OCI-LY1 (cell line): Measurements from ENCODE around the gene PTPRS.

Source experiments
- H2AFZ ChIP-seq: fragments of 200-600 bp; sonication (generic), shearing (Covaris generic); 2 replicates; pipeline ENCODE4 v1.6.0; 2014; ENCODE audit warnings: antibody characterized with exemption, mild to moderate bottlenecking, low read length
- H3F3A ChIP-seq: fragments of 200-600 bp; sonication (generic), shearing (Covaris generic); 2 replicates; pipeline ENCODE4 v1.6.0; 2014; ENCODE audit warnings: mild to moderate bottlenecking, antibody characterized with exemption, low read length, moderate library complexity; ENCODE audit not compliant: insufficient read depth
- H3K27ac ChIP-seq: fragments of 200-600 bp; sonication (generic); 2 replicates; pipeline ENCODE4 v1.5.1; 2014; ENCODE audit warnings: low read length, mixed run types, mild to moderate bottlenecking, low read depth; ENCODE audit not compliant: poor library complexity, severe bottlenecking
- H3K27me3 ChIP-seq: fragments of 200-600 bp; sonication (generic); 2 replicates; pipeline ENCODE4 v1.6.0; 2014; ENCODE audit warnings: antibody characterized with exemption, mild to moderate bottlenecking, low read length, moderate library complexity; ENCODE audit not compliant: insufficient read depth
- H3K36me3 ChIP-seq: fragments of 200-600 bp; sonication (generic); 2 replicates; pipeline ENCODE4 v1.6.1; 2014; ENCODE audit warnings: mild to moderate bottlenecking, antibody characterized with exemption, low read length, moderate library complexity, mixed read lengths; ENCODE audit not compliant: insufficient read depth
- H3K4me1 ChIP-seq: fragments of 200-600 bp; sonication (generic); 2 replicates; pipeline ENCODE4 v1.5.1; 2014; ENCODE audit warnings: mild to moderate bottlenecking, low read length, moderate library complexity; ENCODE audit not compliant: insufficient read depth, severe bottlenecking
- H3K4me2 ChIP-seq: fragments of 200-600 bp; sonication (generic), shearing (Covaris generic); 2 replicates; pipeline ENCODE4 v1.6.1; 2014; ENCODE audit warnings: low read length
- H3K4me3 ChIP-seq: fragments of 200-600 bp; sonication (generic); 2 replicates; pipeline ENCODE4 v1.5.1; 2014; ENCODE audit warnings: low read length, low read depth, mild to moderate bottlenecking, mixed read lengths; ENCODE audit not compliant: poor library complexity, severe bottlenecking
- H3K79me2 ChIP-seq: fragments of 200-600 bp; shearing (Covaris generic); 2 replicates; pipeline ENCODE4 v1.6.1; 2016; ENCODE audit warnings: mixed run types, low read length, mixed read lengths; ENCODE audit not compliant: insufficient read depth
- H3K9ac ChIP-seq: fragments of 200-600 bp; sonication (generic), shearing (Covaris generic); 2 replicates; pipeline ENCODE4 v1.6.1; 2014; ENCODE audit warnings: mild to moderate bottlenecking, low read length, mixed read lengths
- H3K9me2 ChIP-seq: fragments of 200-600 bp; sonication (generic), shearing (Covaris generic); 2 replicates; pipeline ENCODE4 v1.6.1; 2014; ENCODE audit warnings: low read depth, mild to moderate bottlenecking, low read length, mixed read lengths
- H3K9me3 ChIP-seq: fragments of 200-600 bp; shearing (Covaris generic); 2 replicates; pipeline ENCODE4 v1.6.1; 2014; ENCODE audit warnings: low read length, mixed read lengths
- H4K20me1 ChIP-seq: fragments of 200-600 bp; sonication (generic), shearing (Covaris generic); 2 replicates; pipeline ENCODE4 v1.6.0; 2016; ENCODE audit warnings: mild to moderate bottlenecking, low read length; ENCODE audit not compliant: insufficient read depth
- EZH2 ChIP-seq: fragments of 200-600 bp; sonication (generic), shearing (Covaris generic); IDR thresholded peaks from 2 replicates; pipeline ENCODE4 v1.8.0; 2017; ENCODE audit warnings: borderline replicate concordance, mixed run types, mild to moderate bottlenecking, antibody characterized with exemption, low read length, moderate library complexity, mixed read lengths
- TF ChIP-seq, protein P1 (sequence below): fragments of 200-600 bp; sonication (generic), shearing (Covaris generic); IDR thresholded peaks from 2 replicates; pipeline ENCODE4 v1.5.1; 2017; ENCODE audit warnings: mild to moderate bottlenecking, antibody characterized with exemption, low read length, moderate library complexity, mixed read lengths

Gene PTPRS

DNA sequence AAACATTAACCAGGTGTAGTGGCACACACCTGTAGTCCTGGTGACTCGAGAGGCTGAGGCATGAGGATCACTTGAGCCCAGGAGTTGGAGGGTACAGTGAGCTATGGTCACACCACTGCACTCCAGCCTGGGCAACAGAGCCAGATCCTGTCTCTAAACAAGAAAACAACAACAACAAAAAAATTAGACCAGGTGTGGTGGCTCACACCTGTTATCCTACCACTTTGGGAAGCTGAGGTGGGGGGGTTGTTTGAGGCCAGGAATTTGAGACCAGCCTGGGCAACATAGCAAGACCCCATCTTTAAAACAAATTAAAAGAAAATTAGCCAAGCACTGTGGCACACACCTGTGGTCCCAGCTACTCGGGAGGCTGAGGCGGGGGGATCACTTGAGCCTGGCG lies 20.8 kb upstream of the PTPRS start:
- Histone ChIP-seq H3K27me3 (no peaks in the 10 kb centered on the region), H3K9me2 (no peaks in the 10 kb centered on the region), H3K9me3 (no peaks in the 10 kb centered on the region), H3K9ac (no peak overlapping the region), H3K4me2 (no peak overlapping the region), H4K20me1 (no peaks in the 10 kb centered on the region), H3K27ac (no peak overlapping the region), H3K79me2 (no peaks in the 10 kb centered on the region), H3F3A (no peaks in the 10 kb centered on the region), H3K4me1 (no peaks in the 10 kb centered on the region), H2AFZ (no peak overlapping the region), H3K4me3 (no peak overlapping the region), H3K36me3 (no peaks in the 10 kb centered on the region)
- no peak for TF ChIP-seq EZH2
- TF ChIP-seq, protein P1, sequence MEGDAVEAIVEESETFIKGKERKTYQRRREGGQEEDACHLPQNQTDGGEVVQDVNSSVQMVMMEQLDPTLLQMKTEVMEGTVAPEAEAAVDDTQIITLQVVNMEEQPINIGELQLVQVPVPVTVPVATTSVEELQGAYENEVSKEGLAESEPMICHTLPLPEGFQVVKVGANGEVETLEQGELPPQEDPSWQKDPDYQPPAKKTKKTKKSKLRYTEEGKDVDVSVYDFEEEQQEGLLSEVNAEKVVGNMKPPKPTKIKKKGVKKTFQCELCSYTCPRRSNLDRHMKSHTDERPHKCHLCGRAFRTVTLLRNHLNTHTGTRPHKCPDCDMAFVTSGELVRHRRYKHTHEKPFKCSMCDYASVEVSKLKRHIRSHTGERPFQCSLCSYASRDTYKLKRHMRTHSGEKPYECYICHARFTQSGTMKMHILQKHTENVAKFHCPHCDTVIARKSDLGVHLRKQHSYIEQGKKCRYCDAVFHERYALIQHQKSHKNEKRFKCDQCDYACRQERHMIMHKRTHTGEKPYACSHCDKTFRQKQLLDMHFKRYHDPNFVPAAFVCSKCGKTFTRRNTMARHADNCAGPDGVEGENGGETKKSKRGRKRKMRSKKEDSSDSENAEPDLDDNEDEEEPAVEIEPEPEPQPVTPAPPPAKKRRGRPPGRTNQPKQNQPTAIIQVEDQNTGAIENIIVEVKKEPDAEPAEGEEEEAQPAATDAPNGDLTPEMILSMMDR: no peak

DNA sequence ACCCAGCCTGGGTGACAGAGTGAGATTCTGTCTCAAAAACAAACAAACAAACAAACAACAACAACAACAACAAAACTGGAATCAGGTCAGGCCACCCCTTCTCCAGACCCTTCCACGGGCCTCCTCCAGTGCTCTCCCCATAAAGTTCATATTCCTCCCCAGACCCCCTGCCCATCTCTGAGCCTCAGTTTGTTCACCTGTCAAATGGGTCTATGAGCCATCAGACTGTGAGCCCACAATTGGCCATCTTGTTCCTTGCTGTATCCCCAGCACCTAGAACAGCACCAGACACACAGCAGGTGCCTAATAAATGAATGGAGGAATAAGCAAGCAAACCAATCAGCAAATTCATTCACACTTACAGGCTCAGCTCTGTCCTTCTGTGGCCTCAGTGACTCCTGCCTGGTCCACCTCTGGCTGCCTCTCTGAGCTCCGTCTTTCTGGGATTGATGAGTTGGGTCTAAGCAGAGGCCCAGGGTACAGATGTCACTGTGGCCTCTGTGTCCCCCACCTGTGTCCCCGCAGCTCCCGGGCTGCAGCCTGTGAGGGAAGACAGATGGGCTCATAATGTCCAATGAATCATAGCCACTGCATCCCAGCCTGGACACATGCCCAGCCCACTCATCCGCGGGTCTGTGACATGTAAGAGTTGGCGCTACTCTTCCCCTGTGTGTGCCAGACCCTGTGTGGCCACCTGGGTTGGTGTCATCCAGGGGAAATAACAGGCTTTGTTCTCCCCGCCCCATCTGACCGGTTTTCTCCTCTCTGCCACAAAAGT lies 19.6 kb upstream of the PTPRS start:
- no peaks in the 10 kb centered on the region for H3F3A ChIP-seq
- H3K9me3 ChIP-seq: no peaks in the 10 kb centered on the region
- H4K20me1 ChIP-seq: no peaks in the 10 kb centered on the region
- no peak overlapping the region for H3K4me2 ChIP-seq
- H3K79me2 ChIP-seq: no peaks in the 10 kb centered on the region
- H3K4me1 ChIP-seq: no peaks in the 10 kb centered on the region
- no peak overlapping the region for H2AFZ ChIP-seq
- TF ChIP-seq, protein P1: no peak
- TF ChIP-seq EZH2: no peak
- no peaks in the 10 kb centered on the region for H3K36me3 ChIP-seq
- no peaks in the 10 kb centered on the region for H3K9me2 ChIP-seq
- H3K27ac ChIP-seq: no peak overlapping the region
- H3K27me3 ChIP-seq: no peaks in the 10 kb centered on the region
- no peak overlapping the region for H3K4me3 ChIP-seq
- no peak overlapping the region for H3K9ac ChIP-seq

DNA sequence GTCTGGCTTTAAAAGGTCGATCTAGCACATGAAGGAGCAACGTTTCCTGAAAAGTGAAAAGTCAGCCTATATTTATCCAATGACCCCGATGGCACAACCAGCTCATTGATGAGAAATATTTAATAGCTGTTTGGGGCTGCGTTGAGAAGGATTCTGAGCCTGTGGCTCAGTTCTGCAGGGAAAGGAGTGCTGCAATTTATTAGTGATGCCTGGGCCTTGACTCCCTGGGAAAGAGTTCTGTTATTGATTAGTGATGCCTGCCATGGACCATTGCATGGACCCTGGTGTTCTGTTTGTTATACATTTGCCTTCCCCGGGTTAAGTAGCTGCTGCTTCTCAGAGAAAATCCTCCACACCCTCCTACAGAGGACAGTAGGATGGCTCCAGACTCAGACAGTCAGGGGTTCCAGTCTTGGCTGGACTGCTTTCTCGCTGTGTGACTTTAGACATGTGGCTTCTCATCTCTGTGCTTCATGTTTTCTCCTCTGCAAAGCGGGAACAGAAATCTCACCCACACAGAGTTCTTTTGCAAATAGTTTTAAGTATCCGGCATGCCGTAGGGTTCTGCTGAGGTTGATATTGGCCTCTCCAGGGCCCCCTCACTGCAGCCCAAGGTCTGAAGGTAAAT lies 17.7 kb upstream of the PTPRS start:
- no peak for TF ChIP-seq EZH2
- TF ChIP-seq, protein P1: no peak

More for the DNA sequence above, 17.7 kb upstream of the PTPRS start:
- no peaks in the 10 kb centered on the region for H3K36me3 ChIP-seq
- H4K20me1 ChIP-seq: no peaks in the 10 kb centered on the region
- H3F3A ChIP-seq: no peaks in the 10 kb centered on the region
- no peak overlapping the region for H3K4me3 ChIP-seq
- no peak overlapping the region for H2AFZ ChIP-seq
- no peak overlapping the region for H3K4me2 ChIP-seq
- no peaks in the 10 kb centered on the region for H3K4me1 ChIP-seq
- H3K9me2 ChIP-seq: no peaks in the 10 kb centered on the region
- no peaks in the 10 kb centered on the region for H3K79me2 ChIP-seq
- no peaks in the 10 kb centered on the region for H3K9me3 ChIP-seq
- no peak overlapping the region for H3K9ac ChIP-seq
- no peaks in the 10 kb centered on the region for H3K27me3 ChIP-seq
- no peak overlapping the region for H3K27ac ChIP-seq
